ENCODE measurements around the gene RASA3. TPM values are rescaled to one million over a fixed set of nuclear protein-coding genes. Genes with fewer than 3 reads are reported as not detected.
A peak's percentile ranks its signal among the peaks of the same experiment; 100 is the strongest.

RASA3 gene
- total RNA-seq, 5 donors from 2014 or later (not counting 1 experiment from before 2014, with no cell fraction given): 223 to 267 (median 238) TPM

DNA sequence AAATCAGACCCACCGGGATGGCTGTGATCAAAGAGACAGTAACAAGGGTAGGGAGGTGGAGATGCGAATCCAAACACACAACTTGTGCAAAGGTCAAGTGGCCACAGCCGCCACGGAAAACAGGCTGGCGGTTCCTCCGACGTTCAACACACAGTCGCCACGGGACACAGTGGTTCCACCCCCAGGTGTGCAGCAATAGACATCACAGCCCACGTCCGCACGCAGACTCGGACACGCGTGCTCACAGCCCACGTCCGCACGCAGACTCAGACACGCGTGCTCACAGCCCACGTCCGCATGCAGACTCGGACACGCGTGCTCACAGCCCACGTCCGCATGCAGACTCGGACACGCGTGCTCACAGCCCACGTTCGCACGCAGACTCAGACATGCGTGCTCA, 70.1 kb downstream of the RASA3 start:
- ChIA-PET CTCF (no interaction called here), POLR2A (no interaction called here)
- ATAC-seq (replicated peaks in 1 of 4): no peak
- Mint-ChIP-seq H3K4me1 (peaks cover 69 to 78% (median 76%) of the 10 kb centered on the region in 3 donors), H3K4me3 (no peak overlapping the region), H3K27me3 (no peaks in the 10 kb centered on the region), H3K36me3 (peaks cover 11% of the 10 kb centered on the region), H3K27ac (no peak overlapping the region), H3K9me3 (no peaks in the 10 kb centered on the region)
- 93% methylated on average over 33 of the region's 34 CpGs for WGBS (ENCODE audit: insufficient coverage)
- no peak overlapping the region for H3K27ac ChIP-seq (ENCODE audit: low read length)
- H3K4me3 ChIP-seq (ENCODE audit: control insufficient read depth in 1 of 2, extremely low read depth in 1 of 2, low read length in 1 of 2): no peak overlapping the region
- no peaks in the 10 kb centered on the region for H3K9me3 ChIP-seq
- peaks cover 18 to 81% of the 10 kb centered on the region in 2 experiments for H3K4me1 ChIP-seq (ENCODE audit: control insufficient read depth in 1 of 2, extremely low read depth in 1 of 2, insufficient read depth in 2 of 2, low read length in 2 of 2)
- peaks cover 13 to 62% of the 10 kb centered on the region in 2 donors for H3K36me3 ChIP-seq (ENCODE audit: control insufficient read depth in 2 of 2, extremely low read depth in 1 of 2, insufficient read depth in 1 of 2, low read length in 1 of 2)
- no peaks in the 10 kb centered on the region for H3K27me3 ChIP-seq (replicated peaks in 1 of 2; ENCODE audit: control insufficient read depth in 2 of 2, extremely low read depth in 1 of 2, insufficient read depth in 2 of 2, low read length in 1 of 2)
- no peak for DNase-seq

DNA sequence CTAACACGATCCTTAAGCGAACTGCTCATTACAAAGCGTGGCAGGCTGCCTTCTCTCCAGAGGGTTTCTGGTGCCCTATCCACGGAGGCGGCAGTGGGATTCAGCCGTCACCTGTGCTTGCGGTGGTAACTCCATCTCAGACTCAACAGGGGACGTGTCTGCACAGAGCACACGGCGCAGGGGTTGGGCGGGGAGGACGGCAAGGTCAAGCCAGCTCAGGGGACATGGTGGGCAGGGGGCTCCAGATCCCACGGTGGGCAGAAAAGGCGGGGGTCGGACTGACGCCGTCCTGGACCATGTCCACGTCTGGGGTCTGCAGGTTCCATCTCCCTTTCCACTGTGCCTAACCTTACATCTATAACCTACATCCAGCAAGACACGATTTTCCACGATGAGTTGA, 70.7 kb downstream of the RASA3 start:
- ATAC-seq (replicated peaks in 1 of 4) (no peak), DNase-seq (no peak)
- Mint-ChIP-seq H3K27me3 (no peaks in the 10 kb centered on the region), H3K9me3 (no peaks in the 10 kb centered on the region), H3K4me1 (peaks cover 68 to 78% (median 75%) of the 10 kb centered on the region in 3 donors), H3K27ac (no peak overlapping the region), H3K4me3 (no peak overlapping the region), H3K36me3 (peaks cover 11% of the 10 kb centered on the region)
- 97% methylated on average over 13 of the region's 20 CpGs for WGBS (ENCODE audit: insufficient coverage)
- ChIA-PET POLR2A (interaction anchor here in 1 of 2 donors (0.7 kb wide), 1 partner anchor 54 kb away, joined by 3 read pairs; no protein-coding TSS in a partner anchor), CTCF (no interaction called here)
- Histone ChIP-seq H3K27ac (ENCODE audit: low read length) (no peak overlapping the region), H3K27me3 (replicated peaks in 1 of 2; ENCODE audit: control insufficient read depth in 2 of 2, extremely low read depth in 1 of 2, insufficient read depth in 2 of 2, low read length in 1 of 2) (no peaks in the 10 kb centered on the region), H3K4me3 (ENCODE audit: control insufficient read depth in 1 of 2, extremely low read depth in 1 of 2, low read length in 1 of 2) (no peak overlapping the region), H3K9me3 (no peaks in the 10 kb centered on the region), H3K36me3 (ENCODE audit: control insufficient read depth in 2 of 2, extremely low read depth in 1 of 2, insufficient read depth in 1 of 2, low read length in 1 of 2) (peaks cover 17 to 68% of the 10 kb centered on the region in 2 donors), H3K4me1 (ENCODE audit: control insufficient read depth in 1 of 2, extremely low read depth in 1 of 2, insufficient read depth in 2 of 2, low read length in 2 of 2) (peaks cover 12 to 81% of the 10 kb centered on the region in 2 experiments)

DNA sequence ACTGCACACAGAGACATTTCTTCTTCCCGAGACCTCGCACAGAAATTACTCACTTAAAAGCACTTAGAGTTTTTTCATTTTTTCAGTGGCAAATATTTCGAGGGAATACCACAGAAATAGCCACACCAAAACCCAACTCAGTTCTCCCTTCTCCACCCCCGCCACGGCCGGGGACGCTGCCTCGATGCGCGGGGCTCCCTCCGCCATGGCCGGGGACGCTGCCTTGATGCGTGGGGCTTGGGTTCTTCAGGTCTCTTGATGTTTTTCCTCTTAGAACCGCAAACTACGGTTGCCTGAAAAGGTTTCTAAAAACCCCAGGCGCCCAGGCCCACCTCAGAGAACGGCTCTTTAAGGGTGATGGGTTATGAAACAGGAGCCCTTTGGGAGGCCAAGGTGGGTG, 71.4 kb downstream of the RASA3 start:
- POLR2A ChIA-PET: no interaction called here
- Histone ChIP-seq H3K27ac (ENCODE audit: low read length) (no peak overlapping the region), H3K27me3 (replicated peaks in 1 of 2; ENCODE audit: control insufficient read depth in 2 of 2, extremely low read depth in 1 of 2, insufficient read depth in 2 of 2, low read length in 1 of 2) (no peaks in the 10 kb centered on the region), H3K4me3 (ENCODE audit: control insufficient read depth in 1 of 2, extremely low read depth in 1 of 2, low read length in 1 of 2) (no peak overlapping the region), H3K9me3 (no peaks in the 10 kb centered on the region), H3K4me1 (ENCODE audit: control insufficient read depth in 1 of 2, extremely low read depth in 1 of 2, insufficient read depth in 2 of 2, low read length in 2 of 2) (peaks cover 7 to 81% of the 10 kb centered on the region in 2 experiments), H3K36me3 (ENCODE audit: control insufficient read depth in 2 of 2, extremely low read depth in 1 of 2, insufficient read depth in 1 of 2, low read length in 1 of 2) (peaks cover 21 to 73% of the 10 kb centered on the region in 2 donors)
- no peak overlapping the region for H3K4me3 Mint-ChIP-seq
- peaks cover 67 to 79% (median 76%) of the 10 kb centered on the region in 3 donors for H3K4me1 Mint-ChIP-seq
- ATAC-seq (replicated peaks in 1 of 4) (no peak), DNase-seq (no peak)
- no peaks in the 10 kb centered on the region for H3K9me3 Mint-ChIP-seq
- H3K36me3 Mint-ChIP-seq: peaks cover 13% of the 10 kb centered on the region
- H3K27me3 Mint-ChIP-seq: no peaks in the 10 kb centered on the region
- WGBS (ENCODE audit: insufficient coverage): 96% methylated on average over 16 of the region's 18 CpGs
- H3K27ac Mint-ChIP-seq: no peak overlapping the region
- CTCF ChIA-PET: no interaction called here

DNA sequence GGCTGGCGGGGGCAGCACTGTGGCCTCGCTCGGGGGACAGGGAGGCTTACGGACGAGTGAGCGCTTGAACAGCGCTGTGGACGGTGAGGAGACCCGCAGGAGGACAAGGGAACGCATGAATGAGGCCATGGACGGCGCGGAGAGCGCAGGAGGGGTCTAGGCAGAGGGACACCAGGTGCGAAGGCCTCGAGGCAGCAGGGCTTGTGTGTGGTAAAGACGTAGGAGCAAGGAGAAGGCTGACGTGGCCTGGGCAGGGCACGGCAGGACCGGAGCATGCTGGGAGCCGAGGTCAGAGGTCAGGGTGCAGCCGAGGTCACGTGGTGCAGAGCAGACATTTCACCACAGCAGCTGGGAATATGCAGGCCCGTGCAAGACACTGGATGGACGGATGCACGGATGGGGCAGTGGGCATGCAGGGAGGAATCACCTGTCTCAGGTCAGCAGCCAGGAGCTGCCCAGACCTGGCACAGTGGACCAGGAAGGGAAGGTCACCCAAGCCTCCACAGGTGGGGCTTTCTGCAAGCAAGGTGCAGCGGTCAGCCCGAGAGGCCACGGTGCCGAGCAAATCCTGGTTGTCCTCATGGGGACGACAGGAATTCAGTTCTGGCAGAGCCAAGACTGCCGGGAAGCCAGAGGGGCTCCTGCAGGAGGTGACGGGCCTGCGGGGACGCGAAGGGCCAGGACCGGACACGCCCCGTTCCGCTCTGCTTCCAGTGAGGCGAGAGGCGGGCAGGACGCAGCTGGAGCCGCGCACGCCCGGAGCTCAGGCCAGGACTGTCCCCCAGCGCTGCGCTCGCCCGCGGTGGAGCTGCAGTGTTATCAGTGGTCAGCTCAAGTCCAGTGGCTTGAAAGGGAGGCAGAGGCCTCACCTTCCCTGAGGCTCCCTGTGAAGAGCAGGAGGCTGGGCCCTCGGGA, 72.2 kb downstream of the RASA3 start:
- POLR2A ChIA-PET: no interaction called here
- H3K4me1 Mint-ChIP-seq: peaks cover 58 to 74% (median 74%) of the 10 kb centered on the region in 3 donors
- no peak for ATAC-seq (replicated peaks in 1 of 4)
- H3K27me3 Mint-ChIP-seq: no peaks in the 10 kb centered on the region
- H3K27ac Mint-ChIP-seq: peak overlapping the region; percentile 48 to 74
- H3K27ac ChIP-seq (ENCODE audit: low read length): no peak overlapping the region
- H3K4me1 ChIP-seq (ENCODE audit: control insufficient read depth in 1 of 2, extremely low read depth in 1 of 2, insufficient read depth in 2 of 2, low read length in 2 of 2): peaks cover 0 to 81% of the 10 kb centered on the region in 2 experiments
- CTCF ChIA-PET: no interaction called here
- no peaks in the 10 kb centered on the region for H3K9me3 ChIP-seq
- DNase-seq: no peak
- WGBS (ENCODE audit: insufficient coverage): 95% methylated on average over 52 of the region's 53 CpGs
- no peaks in the 10 kb centered on the region for H3K9me3 Mint-ChIP-seq
- H3K36me3 ChIP-seq (ENCODE audit: control insufficient read depth in 2 of 2, extremely low read depth in 1 of 2, insufficient read depth in 1 of 2, low read length in 1 of 2): peaks cover 25 to 79% of the 10 kb centered on the region in 2 donors
- H3K27me3 ChIP-seq (replicated peaks in 1 of 2; ENCODE audit: control insufficient read depth in 2 of 2, extremely low read depth in 1 of 2, insufficient read depth in 2 of 2, low read length in 1 of 2): no peaks in the 10 kb centered on the region
- peaks cover 15% of the 10 kb centered on the region for H3K36me3 Mint-ChIP-seq
- H3K4me3 ChIP-seq (ENCODE audit: control insufficient read depth in 1 of 2, extremely low read depth in 1 of 2, low read length in 1 of 2): no peak overlapping the region
- H3K4me3 Mint-ChIP-seq: no peak overlapping the region

DNA sequence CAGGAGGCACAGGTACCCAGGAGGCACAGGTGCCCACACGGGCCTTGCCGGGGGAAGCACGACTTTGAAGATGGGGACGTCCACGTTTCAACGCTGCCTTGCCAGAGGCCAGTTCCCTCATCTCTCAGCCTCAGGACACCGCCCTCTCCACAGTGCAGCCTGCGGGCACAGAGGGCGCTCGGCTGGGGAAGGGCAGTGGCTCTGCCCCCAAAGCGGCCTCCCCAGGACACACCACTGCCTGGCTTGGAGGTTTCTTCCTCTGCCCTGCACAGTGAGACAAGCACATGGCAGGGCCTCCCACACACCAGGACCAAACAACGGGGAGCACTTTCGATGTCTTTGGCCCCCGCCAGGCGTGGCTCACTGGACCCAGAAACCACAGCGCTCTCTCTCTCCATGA, 73.0 kb downstream of the RASA3 start:
- 96% methylated on average over 15 of the region's 16 CpGs for WGBS (ENCODE audit: insufficient coverage)
- Mint-ChIP-seq H3K9me3 (no peaks in the 10 kb centered on the region), H3K27ac (peak overlapping the region; percentile 44 to 48), H3K27me3 (no peaks in the 10 kb centered on the region), H3K4me3 (peak overlapping the region in 1 of 3 donors; percentile 19), H3K4me1 (peaks cover 51 to 74% (median 73%) of the 10 kb centered on the region in 3 donors), H3K36me3 (peaks cover 18% of the 10 kb centered on the region)
- DNase-seq (no peak), ATAC-seq (replicated peaks in 1 of 4) (peak in 1 of 4 experiments; percentile 14)
- H3K27ac ChIP-seq (ENCODE audit: low read length): no peak overlapping the region
- peaks cover 0 to 80% of the 10 kb centered on the region in 2 experiments for H3K4me1 ChIP-seq (ENCODE audit: control insufficient read depth in 1 of 2, extremely low read depth in 1 of 2, insufficient read depth in 2 of 2, low read length in 2 of 2)
- no peak overlapping the region for H3K4me3 ChIP-seq (ENCODE audit: control insufficient read depth in 1 of 2, extremely low read depth in 1 of 2, low read length in 1 of 2)
- peaks cover 31 to 86% of the 10 kb centered on the region in 2 donors for H3K36me3 ChIP-seq (ENCODE audit: control insufficient read depth in 2 of 2, extremely low read depth in 1 of 2, insufficient read depth in 1 of 2, low read length in 1 of 2)
- no peaks in the 10 kb centered on the region for H3K27me3 ChIP-seq (replicated peaks in 1 of 2; ENCODE audit: control insufficient read depth in 2 of 2, extremely low read depth in 1 of 2, insufficient read depth in 2 of 2, low read length in 1 of 2)
- H3K9me3 ChIP-seq: no peaks in the 10 kb centered on the region
- CTCF ChIA-PET: no interaction called here
- POLR2A ChIA-PET: no interaction called here

DNA sequence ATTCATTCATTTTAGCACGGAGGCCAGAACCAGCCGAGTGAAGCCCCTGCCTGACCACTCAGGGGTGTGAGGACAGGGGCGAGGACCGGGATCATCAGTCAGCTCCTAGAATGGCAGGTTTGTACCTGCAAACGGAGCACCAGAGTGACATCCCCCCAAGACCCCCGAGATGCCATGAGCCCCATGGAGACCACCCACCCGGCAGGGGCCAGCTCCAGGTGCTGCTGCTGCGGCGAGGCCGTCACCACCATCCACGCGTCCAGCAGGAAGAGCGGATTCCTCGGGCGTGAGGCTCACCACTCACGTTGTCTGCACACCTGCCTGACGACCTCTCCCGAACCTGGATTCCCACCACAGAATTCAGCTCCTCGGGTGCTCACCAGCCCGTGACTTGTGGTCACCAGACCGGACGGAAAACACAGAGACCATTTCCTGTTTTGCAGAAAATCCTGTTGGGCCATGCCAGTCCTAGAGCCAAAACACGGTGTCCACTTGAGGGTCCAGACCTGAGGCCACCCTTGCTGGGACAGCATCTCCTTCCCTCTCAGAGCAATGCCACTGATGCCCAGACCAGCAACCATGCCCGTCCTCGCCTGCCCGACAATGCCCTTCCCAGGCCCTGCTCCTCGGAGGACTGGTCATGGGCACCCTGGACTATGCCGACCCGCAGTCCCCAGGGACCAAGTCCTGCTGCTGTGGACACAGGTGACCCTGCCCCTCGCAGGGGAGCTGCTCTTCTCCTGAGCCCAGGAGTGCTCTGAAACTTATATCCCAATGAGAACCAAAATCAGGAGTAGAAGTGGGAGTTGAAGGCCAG, 74.2 kb downstream of the RASA3 start:
- 93% methylated on average over 24 of the region's 30 CpGs for WGBS (ENCODE audit: insufficient coverage)
- Histone ChIP-seq H3K9me3 (no peaks in the 10 kb centered on the region), H3K36me3 (ENCODE audit: control insufficient read depth in 2 of 2, extremely low read depth in 1 of 2, insufficient read depth in 1 of 2, low read length in 1 of 2) (peaks cover 34 to 85% of the 10 kb centered on the region in 2 donors), H3K4me1 (ENCODE audit: control insufficient read depth in 1 of 2, extremely low read depth in 1 of 2, insufficient read depth in 2 of 2, low read length in 2 of 2) (peaks cover 0 to 72% of the 10 kb centered on the region in 2 experiments), H3K27ac (ENCODE audit: low read length) (no peak overlapping the region), H3K27me3 (replicated peaks in 1 of 2; ENCODE audit: control insufficient read depth in 2 of 2, extremely low read depth in 1 of 2, insufficient read depth in 2 of 2, low read length in 1 of 2) (no peaks in the 10 kb centered on the region), H3K4me3 (ENCODE audit: control insufficient read depth in 1 of 2, extremely low read depth in 1 of 2, low read length in 1 of 2) (no peak overlapping the region)
- ATAC-seq (replicated peaks in 1 of 4): no peak
- ChIA-PET CTCF (interaction anchor here in 1 of 2 donors (0.6 kb wide), 1 partner anchor 53 kb away, joined by 8 read pairs; no protein-coding TSS in a partner anchor), POLR2A (no interaction called here)
- H3K27ac Mint-ChIP-seq: peak overlapping the region in 1 of 2 donors; percentile 34
- no peaks in the 10 kb centered on the region for H3K27me3 Mint-ChIP-seq
- peaks cover 22% of the 10 kb centered on the region for H3K36me3 Mint-ChIP-seq
- H3K4me3 Mint-ChIP-seq: peak overlapping the region in 1 of 3 donors; percentile 19
- H3K9me3 Mint-ChIP-seq: no peaks in the 10 kb centered on the region
- DNase-seq: no peak
- H3K4me1 Mint-ChIP-seq: peaks cover 46 to 69% (median 68%) of the 10 kb centered on the region in 3 donors
